A549 (cell line): ENCODE results near the gene CCDC142. TPM values are rescaled to one million over a fixed set of nuclear protein-coding genes. Genes with fewer than 3 reads are reported as not detected.

Source experiments
- ATAC-seq, 2 experiments: fragments of 200-7000 bp in 1 of 2; fragments of >200 bp in 1 of 2; cut with Nextera tagmentation in 1 of 2; cut with Tn5 transposase in 1 of 2; 3 replicates each; pipeline versions ENCODE4 v1.8.0 to v1.9.1; 2018 to 2020; ENCODE audit warnings: mild to moderate bottlenecking in 1 of 2, moderate library complexity in 1 of 2
- CTCF ChIA-PET: fragments of 300-600 bp; sonication (Branson Sonifier 250); formaldehyde crosslinking; extraction: SDS; loops from one replicate; lab custom pipeline; 2021; ENCODE audit warnings: antibody characterized with exemption, inconsistent platforms; lab: Yijun Ruan, JAX
- POLR2A ChIA-PET: fragments of 350-600 bp; formaldehyde crosslinking; extraction: SDS; loops from one replicate; lab custom pipeline; 2021; ENCODE audit warnings: antibody characterized with exemption, inconsistent platforms; lab: Yijun Ruan, JAX
- DNase-seq, 2 experiments: peaks; one replicate each; pipeline versions ENCODE4 v3.0.0 to v3.0.0-alpha.2; 2011 to 2016; ENCODE audit warnings: low read depth in 1 of 2, low spot score in 1 of 2
- FAIRE-seq: peaks from 2 replicates; lab custom pipeline; 2011; peaks lifted over from hg19 to GRCh38; lab: Jason Lieb, UNC
- H3K27ac ChIP-seq, 2 experiments: fragments of >200 bp; sonication (Bioruptor Twin); formaldehyde crosslinking; 3 replicates each; pipeline ENCODE4 v1.5.1; 2016 to 2017
- H3K4me1 ChIP-seq: fragments of >200 bp; sonication (Bioruptor Twin); formaldehyde crosslinking; 3 replicates; pipeline ENCODE4 v1.6.1; 2016
- H3K4me2 ChIP-seq: fragments of >200 bp; sonication (Bioruptor Twin); formaldehyde crosslinking; 3 replicates; pipeline ENCODE4 v1.6.1; 2016
- H3K4me3 ChIP-seq: fragments of >200 bp; sonication (Bioruptor Twin); formaldehyde crosslinking; 3 replicates; pipeline ENCODE4 v1.5.1; 2016
- H3K9me3 ChIP-seq: fragments of >200 bp; sonication (Bioruptor Twin); formaldehyde crosslinking; 3 replicates; pipeline ENCODE4 v1.6.1; 2016
- CEBPB ChIP-seq, 2 experiments: fragments of >200 bp in 1 of 2; sonication (Bioruptor Twin) in 1 of 2; formaldehyde crosslinking in 1 of 2; IDR thresholded peaks; 2 replicates each; pipeline ENCODE4 v1.6.1; 2012 to 2016
- FOSB ChIP-seq: fragments of 250-450 bp; sonication (Bioruptor Pico); IDR thresholded peaks from 2 replicates; pipeline ENCODE4 v1.5.0; 2020; ENCODE audit warnings: mild to moderate bottlenecking, moderate library complexity
- FOSL2 ChIP-seq, 2 experiments: fragments of 450-650 bp in 1 of 2; fragments of >200 bp in 1 of 2; sonication (Bioruptor Twin) in 1 of 2; formaldehyde crosslinking; IDR thresholded peaks; 2 replicates each; pipeline versions ENCODE4 v1.5.0 to v1.6.1; 2016 to 2020; ENCODE audit warnings: mild to moderate bottlenecking in 1 of 2, moderate library complexity in 1 of 2
- HOXB13 ChIP-seq: fragments of 250-450 bp; sonication (Bioruptor Pico); IDR thresholded peaks from 2 replicates; pipeline ENCODE4 v1.5.0; 2020; ENCODE audit warnings: low read depth, mild to moderate bottlenecking, moderate library complexity
- JUN ChIP-seq, 2 experiments: fragments of >200 bp; sonication (Bioruptor Twin); formaldehyde crosslinking; IDR thresholded peaks; 2 replicates in 1 of 2; 3 replicates in 1 of 2; pipeline ENCODE4 v1.6.1; 2016 to 2017
- MYC ChIP-seq: IDR thresholded peaks from 2 replicates; pipeline ENCODE4 v1.6.1; 2012; ENCODE audit warnings: mild to moderate bottlenecking, inconsistent platforms, low read length, improper control_type of control experiment, borderline replicate concordance
- NPAS2 ChIP-seq: fragments of 250-450 bp; sonication (Bioruptor Pico); IDR thresholded peaks from 2 replicates; pipeline ENCODE4 v1.8.0; 2022; ENCODE audit warnings: mild to moderate bottlenecking, moderate library complexity, borderline replicate concordance
- POLR2A ChIP-seq: IDR thresholded peaks from 2 replicates; pipeline ENCODE4 v1.6.1; 2012; ENCODE audit warnings: mild to moderate bottlenecking, low read length
- RAD21 ChIP-seq, 2 experiments: fragments of >200 bp in 1 of 2; sonication (Bioruptor Twin) in 1 of 2; formaldehyde crosslinking in 1 of 2; IDR thresholded peaks in 1 of 2; conservative IDR thresholded peaks in 1 of 2; 2 replicates in 1 of 2; 3 replicates in 1 of 2; pipeline ENCODE4 v1.6.1; 2012 to 2018; ENCODE audit warnings: inconsistent platforms in 1 of 2
- SREBF2 ChIP-seq: fragments of 450-650 bp; IDR thresholded peaks from 2 replicates; pipeline ENCODE4 v1.6.1; 2014; ENCODE audit warnings: mild to moderate bottlenecking, moderate library complexity
- TFCP2L1 ChIP-seq: fragments of 250-450 bp; sonication (Bioruptor Pico); IDR thresholded peaks from 2 replicates; pipeline ENCODE4 v1.5.0; 2021; ENCODE audit warnings: mild to moderate bottlenecking
- USF2 ChIP-seq: fragments of 450-650 bp; IDR thresholded peaks from 2 replicates; pipeline ENCODE4 v1.6.1; 2014; ENCODE audit warnings: antibody characterized with exemption
- ZSCAN20 ChIP-seq: fragments of 250-450 bp; sonication (Bioruptor Pico); IDR thresholded peaks from 2 replicates; pipeline ENCODE4 v1.8.0; 2022; ENCODE audit warnings: mild to moderate bottlenecking, moderate library complexity
- WGBS: methylation state at CpG from one replicate; pipeline ENCODE4 v1.1.6; 2017; ENCODE audit errors: missing lambda C conversion rate; 5-methylcytosine and 5-hydroxymethylcytosine counted together
- polyA plus RNA-seq, 4 experiments: library from polyadenylated mRNA; depleted of rRNA in 3 of 4; stranded (reverse); fragments of >200 nt; fragmentation: RNase III in 1 of 4; extraction: RNeasy Plus Mini Kit Qiagen cat#74134 plus additional on column Dnase treatment in 1 of 4; gene quantifications; 2 replicates in 3 of 4; 3 replicates in 1 of 4; pipeline ENCODE4 v1.2.3, GENCODE V29; 2011 to 2017
- TF ChIP-seq, protein P1 (sequence below): IDR thresholded peaks from 2 replicates; pipeline ENCODE4 v1.6.1; 2012; ENCODE audit warnings: low read depth, borderline replicate concordance

The CCDC142 gene
- polyA plus RNA-seq, 2 of the 4 experiments (the other 2 are of a cell fraction) = 6.8 to 12.8 TPM

- WGBS = 91% methylated on average over 5 of the region's 5 CpGs
- no peak overlapping the region for H3K4me2 ChIP-seq
- POLR2A ChIA-PET = no interaction called here
- no peak overlapping the region for H3K27ac ChIP-seq
- H3K9me3 ChIP-seq = no peaks in the 10 kb centered on the region
- DNase-seq = no peak
- TF ChIP-seq FOSL2 (IDR thresholded peaks at IDR 0.05) (no peak), FOSL2 (CRISPR knock-in tag; IDR thresholded peaks at IDR 0.05) (no peak), TFCP2L1 (CRISPR knock-in tag) (no peak), CEBPB (IDR thresholded peaks at IDR 0.05) (no peak), RAD21 (conservative IDR thresholded peaks at IDR 0.05 in 1 of 2, IDR thresholded peaks at IDR 0.05 in 1 of 2) (no peak), POLR2A (no peak), HOXB13 (CRISPR knock-in tag) (no peak), NPAS2 (CRISPR knock-in tag) (no peak), USF2 (no peak), ZSCAN20 (no peak), JUN (IDR thresholded peaks at IDR 0.05) (no peak)
- TF ChIP-seq, protein P1, sequence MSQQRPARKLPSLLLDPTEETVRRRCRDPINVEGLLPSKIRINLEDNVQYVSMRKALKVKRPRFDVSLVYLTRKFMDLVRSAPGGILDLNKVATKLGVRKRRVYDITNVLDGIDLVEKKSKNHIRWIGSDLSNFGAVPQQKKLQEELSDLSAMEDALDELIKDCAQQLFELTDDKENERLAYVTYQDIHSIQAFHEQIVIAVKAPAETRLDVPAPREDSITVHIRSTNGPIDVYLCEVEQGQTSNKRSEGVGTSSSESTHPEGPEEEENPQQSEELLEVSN = no peak
- TF ChIP-seq, all 56 proteins: peak for 0
- no peak for ATAC-seq
- Histone ChIP-seq H3K4me3 (no peak overlapping the region), H3K4me1 (peaks cover 13% of the 10 kb centered on the region; the same call in 1 of the 3 replicates)
- FAIRE-seq = no peak
- CTCF ChIA-PET = interaction anchor here (1.6 to 2.1 kb wide), 2 partner anchors 15 to 33 kb away, joined by 6 read pairs; no protein-coding TSS in a partner anchor
Observed at GRCh38 chr2:74424995-74425406, 57.8 kb downstream of the CCDC142 start.

DNA sequence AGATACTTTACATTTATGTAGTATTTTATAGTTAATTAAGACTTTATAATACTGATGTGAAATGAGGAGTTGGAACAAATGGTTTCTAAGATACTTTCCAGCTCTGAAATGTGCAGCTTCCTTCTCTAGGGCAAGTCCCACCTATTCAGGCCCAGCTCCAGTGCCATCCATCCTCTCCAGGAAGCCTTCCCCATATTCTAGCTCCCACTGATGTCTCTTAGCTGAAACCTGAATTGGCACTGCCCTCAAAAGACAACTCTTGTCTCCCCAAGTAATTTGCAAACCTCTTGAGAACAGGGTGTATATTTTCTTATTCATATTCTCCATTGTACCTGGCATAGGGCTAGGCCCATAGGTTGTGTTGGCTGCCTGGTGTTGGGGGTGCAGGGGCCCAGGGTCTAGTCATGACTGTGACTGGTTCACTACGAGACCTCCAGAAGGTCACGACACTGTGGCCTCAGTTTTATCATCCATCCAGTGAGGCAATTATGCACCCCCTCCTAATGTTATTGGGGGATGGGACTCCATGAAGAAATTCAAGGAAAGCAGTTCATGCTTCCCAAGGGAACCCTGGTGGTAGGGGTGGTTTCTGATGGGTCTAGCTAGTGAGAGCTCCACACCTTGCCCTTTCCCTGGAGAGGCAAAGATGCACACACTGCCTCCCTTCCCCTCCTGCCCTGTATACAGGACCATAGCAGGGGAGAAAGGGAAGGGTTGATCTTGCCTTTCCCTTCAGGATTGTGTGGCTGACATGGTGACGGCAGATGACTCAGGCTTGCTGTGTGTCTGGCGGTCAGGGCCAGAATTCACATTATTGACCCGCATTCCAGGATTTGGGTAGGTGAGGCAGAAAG, 58.4 kb downstream of the CCDC142 start:
- H3K4me2 ChIP-seq = no peak overlapping the region
- no peak for FAIRE-seq
- 88% methylated on average over 5 of the region's 5 CpGs for WGBS
- POLR2A ChIA-PET = no interaction called here
- CTCF ChIA-PET = interaction anchor here (1.6 to 2.1 kb wide), 2 partner anchors 16 to 32 kb away, joined by 6 read pairs; no protein-coding TSS in a partner anchor
- ATAC-seq = no peak
- H3K27ac ChIP-seq = no peak overlapping the region
- peaks cover 6% of the 10 kb centered on the region; the same call in 1 of the 3 replicates for H3K4me1 ChIP-seq
- no peak for TF ChIP-seq SREBF2
- no peak for TF ChIP-seq FOSB (CRISPR knock-in tag)
- TF ChIP-seq MYC = no peak
- TF ChIP-seq, protein P1 = no peak
- TF ChIP-seq, all 56 proteins: peak for 0
- no peak for DNase-seq
- Histone ChIP-seq H3K4me3 (no peak overlapping the region), H3K9me3 (no peaks in the 10 kb centered on the region)

Other genes starting within 250 kb of the CCDC142 start
- 1.1 and 1.3 TPM in 2 replicates for gene SLC4A5, start 139.6 kb downstream of the CCDC142 start, polyA plus RNA-seq (2011; rRNA removed)
- 0.38 to 0.63 TPM (median 0.50 TPM) in 3 replicates for gene SLC4A5, start 139.6 kb downstream of the CCDC142 start, polyA plus RNA-seq (2017; fragmentation: RNase III; extraction: RNeasy Plus Mini Kit Qiagen cat#74134 plus additional on column Dnase treatment)
- gene DCTN1, start 102.7 kb downstream of the CCDC142 start, polyA plus RNA-seq (2011; rRNA removed) = 95.1 and 99.1 TPM in 2 replicates
- gene DCTN1, start 102.7 kb downstream of the CCDC142 start, polyA plus RNA-seq (2017; fragmentation: RNase III; extraction: RNeasy Plus Mini Kit Qiagen cat#74134 plus additional on column Dnase treatment) = 104 to 107 TPM (median 106 TPM) in 3 replicates
- 0.88 and 1.6 TPM in 2 replicates for gene C2orf81, start 61.4 kb downstream of the CCDC142 start, polyA plus RNA-seq (2011; rRNA removed)
- 1.9 to 2.4 TPM (median 2.0 TPM) in 3 replicates for gene C2orf81, start 61.4 kb downstream of the CCDC142 start, polyA plus RNA-seq (2017; fragmentation: RNase III; extraction: RNeasy Plus Mini Kit Qiagen cat#74134 plus additional on column Dnase treatment)
- 47.4 and 59.1 TPM in 2 replicates for gene WDR54, start 61.3 kb downstream of the CCDC142 start, polyA plus RNA-seq (2011; rRNA removed)
- gene WDR54, start 61.3 kb downstream of the CCDC142 start, polyA plus RNA-seq (2017; fragmentation: RNase III; extraction: RNeasy Plus Mini Kit Qiagen cat#74134 plus additional on column Dnase treatment) = 59.4 to 68.5 TPM (median 62.5 TPM) in 3 replicates
- gene RTKN, start 41.1 kb downstream of the CCDC142 start, polyA plus RNA-seq (2011; rRNA removed) = 15.1 and 15.9 TPM in 2 replicates
- 15.6 to 21.2 TPM (median 20.1 TPM) in 3 replicates for gene RTKN, start 41.1 kb downstream of the CCDC142 start, polyA plus RNA-seq (2017; fragmentation: RNase III; extraction: RNeasy Plus Mini Kit Qiagen cat#74134 plus additional on column Dnase treatment)
- 15.5 and 19.9 TPM in 2 replicates for gene INO80B, start 27.9 kb downstream of the CCDC142 start, polyA plus RNA-seq (2011; rRNA removed)
- gene INO80B, start 27.9 kb downstream of the CCDC142 start, polyA plus RNA-seq (2017; fragmentation: RNase III; extraction: RNeasy Plus Mini Kit Qiagen cat#74134 plus additional on column Dnase treatment) = 66.8 to 74.6 TPM (median 74.3 TPM) in 3 replicates
- gene WBP1, start 24.6 kb downstream of the CCDC142 start, polyA plus RNA-seq (2011; rRNA removed) = 62.6 and 86.3 TPM in 2 replicates
- gene WBP1, start 24.6 kb downstream of the CCDC142 start, polyA plus RNA-seq (2017; fragmentation: RNase III; extraction: RNeasy Plus Mini Kit Qiagen cat#74134 plus additional on column Dnase treatment) = 49.1 to 67.0 TPM (median 59.0 TPM) in 3 replicates
- gene MOGS, start 17.6 kb downstream of the CCDC142 start, polyA plus RNA-seq (2011; rRNA removed) = 35.3 and 42.0 TPM in 2 replicates
- gene MOGS, start 17.6 kb downstream of the CCDC142 start, polyA plus RNA-seq (2017; fragmentation: RNase III; extraction: RNeasy Plus Mini Kit Qiagen cat#74134 plus additional on column Dnase treatment) = 30.6 to 34.5 TPM (median 34.1 TPM) in 3 replicates
- gene MRPL53, start 10.3 kb downstream of the CCDC142 start, polyA plus RNA-seq (2011; rRNA removed) = 49.9 and 68.8 TPM in 2 replicates
- 216 to 229 TPM (median 221 TPM) in 3 replicates for gene MRPL53, start 10.3 kb downstream of the CCDC142 start, polyA plus RNA-seq (2017; fragmentation: RNase III; extraction: RNeasy Plus Mini Kit Qiagen cat#74134 plus additional on column Dnase treatment)
- 29.6 and 32.4 TPM in 2 replicates for gene TTC31, start 83 bp upstream of the CCDC142 start, polyA plus RNA-seq (2011; rRNA removed)
- 25.4 to 26.2 TPM (median 25.7 TPM) in 3 replicates for gene TTC31, start 83 bp upstream of the CCDC142 start, polyA plus RNA-seq (2017; fragmentation: RNase III; extraction: RNeasy Plus Mini Kit Qiagen cat#74134 plus additional on column Dnase treatment)
- gene LBX2, start 16.6 kb upstream of the CCDC142 start, polyA plus RNA-seq (2011; rRNA removed) = 0.84 and 1.0 TPM in 2 replicates
- gene LBX2, start 16.6 kb upstream of the CCDC142 start, polyA plus RNA-seq (2017; fragmentation: RNase III; extraction: RNeasy Plus Mini Kit Qiagen cat#74134 plus additional on column Dnase treatment) = 2.0 to 2.4 TPM (median 2.1 TPM) in 3 replicates
- gene PCGF1, start 24.7 kb upstream of the CCDC142 start, polyA plus RNA-seq (2011; rRNA removed) = 53.6 and 55.3 TPM in 2 replicates
- gene PCGF1, start 24.7 kb upstream of the CCDC142 start, polyA plus RNA-seq (2017; fragmentation: RNase III; extraction: RNeasy Plus Mini Kit Qiagen cat#74134 plus additional on column Dnase treatment) = 32.2 to 38.1 TPM (median 32.8 TPM) in 3 replicates
- 0.05 TPM in 1 of 2 replicates, not detected in the other for gene TLX2, start 31.5 kb upstream of the CCDC142 start, polyA plus RNA-seq (2011; rRNA removed)
- 0.37 to 0.58 TPM (median 0.39 TPM) in 3 replicates for gene TLX2, start 31.5 kb upstream of the CCDC142 start, polyA plus RNA-seq (2017; fragmentation: RNase III; extraction: RNeasy Plus Mini Kit Qiagen cat#74134 plus additional on column Dnase treatment)
- 0.39 and 0.42 TPM in 2 replicates for gene DQX1, start 43.2 kb upstream of the CCDC142 start, polyA plus RNA-seq (2011; rRNA removed)
- gene DQX1, start 43.2 kb upstream of the CCDC142 start, polyA plus RNA-seq (2017; fragmentation: RNase III; extraction: RNeasy Plus Mini Kit Qiagen cat#74134 plus additional on column Dnase treatment) = 0.09 to 0.21 TPM (median 0.15 TPM) in 3 replicates
- gene AUP1, start 46.7 kb upstream of the CCDC142 start, polyA plus RNA-seq (2011; rRNA removed) = 129 and 181 TPM in 2 replicates
- gene AUP1, start 46.7 kb upstream of the CCDC142 start, polyA plus RNA-seq (2017; fragmentation: RNase III; extraction: RNeasy Plus Mini Kit Qiagen cat#74134 plus additional on column Dnase treatment) = 160 to 164 TPM (median 163 TPM) in 3 replicates
- gene HTRA2, start 46.9 kb upstream of the CCDC142 start, polyA plus RNA-seq (2011; rRNA removed) = 28.7 and 33.7 TPM in 2 replicates
- 33.6 to 36.5 TPM (median 34.0 TPM) in 3 replicates for gene HTRA2, start 46.9 kb upstream of the CCDC142 start, polyA plus RNA-seq (2017; fragmentation: RNase III; extraction: RNeasy Plus Mini Kit Qiagen cat#74134 plus additional on column Dnase treatment)
- gene LOXL3, start 70.9 kb upstream of the CCDC142 start, polyA plus RNA-seq (2011; rRNA removed) = 0.30 and 0.40 TPM in 2 replicates
- gene LOXL3, start 70.9 kb upstream of the CCDC142 start, polyA plus RNA-seq (2017; fragmentation: RNase III; extraction: RNeasy Plus Mini Kit Qiagen cat#74134 plus additional on column Dnase treatment) = 0.27 to 0.53 TPM (median 0.31 TPM) in 3 replicates
- 3.7 and 4.0 TPM in 2 replicates for gene DOK1, start 71.7 kb upstream of the CCDC142 start, polyA plus RNA-seq (2011; rRNA removed)
- 3.2 to 5.1 TPM (median 5.0 TPM) in 3 replicates for gene DOK1, start 71.7 kb upstream of the CCDC142 start, polyA plus RNA-seq (2017; fragmentation: RNase III; extraction: RNeasy Plus Mini Kit Qiagen cat#74134 plus additional on column Dnase treatment)
- not detected in 2 replicates for gene M1AP, start 165.3 kb upstream of the CCDC142 start, polyA plus RNA-seq (2011; rRNA removed)
- not detected in 3 replicates for gene M1AP, start 165.3 kb upstream of the CCDC142 start, polyA plus RNA-seq (2017; fragmentation: RNase III; extraction: RNeasy Plus Mini Kit Qiagen cat#74134 plus additional on column Dnase treatment)
- 9.3 and 11.1 TPM in 2 replicates for gene SEMA4F, start 171.2 kb upstream of the CCDC142 start, polyA plus RNA-seq (2011; rRNA removed)
- 7.6 to 8.5 TPM (median 8.3 TPM) in 3 replicates for gene SEMA4F, start 171.2 kb upstream of the CCDC142 start, polyA plus RNA-seq (2017; fragmentation: RNase III; extraction: RNeasy Plus Mini Kit Qiagen cat#74134 plus additional on column Dnase treatment)